Measurements from ENCODE around the gene BABAM2. TPM values are rescaled to one million over a fixed set of nuclear protein-coding genes. Genes with fewer than 3 reads are reported as not detected.

BABAM2 gene
- total and polyA plus RNA-seq, 7 donors, result 22.9 to 52.3 (median 25.2) TPM

DNA sequence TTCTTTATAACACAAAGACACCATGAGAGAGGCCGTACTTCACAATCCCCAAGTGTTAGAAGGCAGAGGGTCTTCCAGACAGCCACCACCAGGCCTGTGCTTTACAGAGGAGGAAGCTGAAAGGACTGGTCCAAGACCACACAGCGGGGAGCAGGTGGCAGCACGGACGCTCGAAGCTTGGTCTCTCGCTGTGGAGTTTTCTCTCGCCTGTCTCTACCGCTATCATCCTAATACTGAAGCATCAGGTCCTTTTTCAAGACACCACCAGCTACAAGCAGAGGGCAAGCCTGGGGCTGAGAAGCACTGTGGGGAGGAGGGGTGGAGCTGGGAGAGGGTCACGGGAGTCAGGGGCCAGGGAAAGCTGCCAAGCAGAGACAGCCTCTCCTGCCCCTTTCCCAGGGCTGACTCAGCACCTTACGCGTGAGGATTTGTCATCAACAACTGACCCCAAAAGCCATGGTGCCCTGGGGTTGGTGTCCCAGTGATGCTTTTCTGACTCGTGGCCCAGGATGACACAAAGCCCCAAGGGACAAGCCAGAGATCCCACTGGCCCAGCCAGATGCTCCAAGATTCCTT lies 470.3 kb downstream of the BABAM2 start:
- peaks cover 0 to 16% (median 12%) of the 10 kb centered on the region in 4 donors for H3K4me1 ChIP-seq
- DNase-seq, result peak; percentile 68

DNA sequence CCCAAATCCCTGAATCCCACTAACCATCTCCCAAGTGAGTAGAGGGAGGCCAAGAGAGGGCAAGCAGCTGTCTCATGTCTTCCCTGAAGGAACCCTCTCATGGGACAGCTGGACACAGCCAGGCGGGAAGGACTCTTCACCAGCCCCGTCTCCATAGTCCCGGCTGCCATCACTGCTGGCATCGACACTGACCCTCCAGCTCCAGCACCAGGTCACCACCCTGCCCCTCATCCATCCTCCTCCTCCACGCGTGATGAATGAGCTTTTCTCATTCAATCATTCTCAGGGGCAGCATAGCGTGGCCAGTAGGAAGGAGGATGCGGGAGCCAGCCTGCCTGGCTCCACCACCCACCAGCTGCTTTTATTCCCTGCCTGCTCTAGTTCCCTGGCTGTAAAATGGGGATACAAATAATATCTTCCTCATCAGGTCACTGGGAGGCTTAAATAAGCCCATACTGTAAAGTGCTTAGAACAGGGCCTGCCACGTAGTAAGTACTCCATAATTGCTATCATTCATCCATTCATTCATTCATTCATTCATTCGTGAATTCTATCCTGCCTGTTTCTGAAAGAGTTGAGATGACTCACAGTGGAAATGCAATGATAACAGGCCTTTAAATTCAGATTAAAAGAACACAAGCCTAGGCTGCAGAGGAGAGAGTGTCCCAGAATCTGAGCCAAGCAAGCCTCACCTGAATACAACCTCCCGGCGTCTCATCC lies 471.6 kb downstream of the BABAM2 start:
- 78% methylated on average over 12 of the region's 12 CpGs for WGBS, 2 donors
- intact Hi-C loops (cut with DNase I), result no loop called here
- H3K27ac ChIP-seq, result no peak overlapping the region

More for the DNA sequence above, 470.3 kb downstream of the BABAM2 start:
- H3K9me3 ChIP-seq, result no peaks in the 10 kb centered on the region
- no peak overlapping the region for H3K4me3 ChIP-seq
- TF ChIP-seq EP300 (IDR thresholded peaks at IDR 0.05) (no peak), POLR2AphosphoS5 (IDR thresholded peaks at IDR 0.05) (peak in 2 of 4 donors; percentile 5 to 38), POLR2A (IDR thresholded peaks at IDR 0.05) (no peak)
- TF ChIP-seq, protein P1, sequence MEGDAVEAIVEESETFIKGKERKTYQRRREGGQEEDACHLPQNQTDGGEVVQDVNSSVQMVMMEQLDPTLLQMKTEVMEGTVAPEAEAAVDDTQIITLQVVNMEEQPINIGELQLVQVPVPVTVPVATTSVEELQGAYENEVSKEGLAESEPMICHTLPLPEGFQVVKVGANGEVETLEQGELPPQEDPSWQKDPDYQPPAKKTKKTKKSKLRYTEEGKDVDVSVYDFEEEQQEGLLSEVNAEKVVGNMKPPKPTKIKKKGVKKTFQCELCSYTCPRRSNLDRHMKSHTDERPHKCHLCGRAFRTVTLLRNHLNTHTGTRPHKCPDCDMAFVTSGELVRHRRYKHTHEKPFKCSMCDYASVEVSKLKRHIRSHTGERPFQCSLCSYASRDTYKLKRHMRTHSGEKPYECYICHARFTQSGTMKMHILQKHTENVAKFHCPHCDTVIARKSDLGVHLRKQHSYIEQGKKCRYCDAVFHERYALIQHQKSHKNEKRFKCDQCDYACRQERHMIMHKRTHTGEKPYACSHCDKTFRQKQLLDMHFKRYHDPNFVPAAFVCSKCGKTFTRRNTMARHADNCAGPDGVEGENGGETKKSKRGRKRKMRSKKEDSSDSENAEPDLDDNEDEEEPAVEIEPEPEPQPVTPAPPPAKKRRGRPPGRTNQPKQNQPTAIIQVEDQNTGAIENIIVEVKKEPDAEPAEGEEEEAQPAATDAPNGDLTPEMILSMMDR (IDR thresholded peaks at IDR 0.05), result no peak
- H3K27ac ChIP-seq, result no peak overlapping the region
- 83 to 90% methylated on average over 12 of the region's 12 CpGs for WGBS, 2 donors
- intact Hi-C loops (cut with DNase I), result no loop called here
- no peaks in the 10 kb centered on the region for H3K36me3 ChIP-seq
- H3K27me3 ChIP-seq, result no peaks in the 10 kb centered on the region

DNA sequence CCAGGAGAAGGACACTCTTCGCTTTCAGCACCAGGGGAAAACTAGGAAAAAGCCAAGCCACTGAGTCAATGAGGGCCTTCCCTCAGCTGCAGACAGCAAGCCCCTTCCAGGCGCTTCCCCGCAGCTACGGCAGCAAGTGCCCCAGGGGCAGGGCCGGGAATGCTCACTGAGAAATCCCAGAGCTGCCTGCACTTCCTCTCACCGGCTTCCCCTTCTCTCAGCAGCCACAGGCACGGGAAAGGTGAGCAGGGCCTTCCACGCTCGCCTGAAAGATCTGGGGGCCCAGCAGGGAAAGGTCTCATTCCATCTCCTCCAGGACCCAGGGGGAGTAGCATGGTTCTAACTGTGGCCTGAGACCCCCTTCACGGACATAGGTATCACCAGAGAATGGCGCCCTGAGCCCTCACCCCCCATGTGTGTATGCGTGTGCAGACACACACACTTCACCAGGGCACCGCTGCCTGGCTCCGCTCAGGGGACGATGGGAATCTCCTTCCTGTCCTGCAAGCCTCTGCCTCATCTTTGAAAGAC lies 472.5 kb downstream of the BABAM2 start:
- 92 to 95% methylated on average over 15 of the region's 15 CpGs for WGBS, 2 donors
- H3K27ac ChIP-seq, result no peak overlapping the region

More for the DNA sequence above, 471.6 kb downstream of the BABAM2 start:
- Histone ChIP-seq H3K4me1 (peaks cover 0 to 3% (median 0%) of the 10 kb centered on the region in 4 donors), H3K36me3 (no peaks in the 10 kb centered on the region), H3K27me3 (no peaks in the 10 kb centered on the region), H3K4me3 (no peak overlapping the region), H3K9me3 (no peaks in the 10 kb centered on the region)
- no peak for TF ChIP-seq POLR2AphosphoS5 (IDR thresholded peaks at IDR 0.05)
- TF ChIP-seq EP300 (IDR thresholded peaks at IDR 0.05), result no peak
- TF ChIP-seq POLR2A (IDR thresholded peaks at IDR 0.05), result no peak
- TF ChIP-seq, protein P1 (IDR thresholded peaks at IDR 0.05), result no peak
- DNase-seq, result no peak

DNA sequence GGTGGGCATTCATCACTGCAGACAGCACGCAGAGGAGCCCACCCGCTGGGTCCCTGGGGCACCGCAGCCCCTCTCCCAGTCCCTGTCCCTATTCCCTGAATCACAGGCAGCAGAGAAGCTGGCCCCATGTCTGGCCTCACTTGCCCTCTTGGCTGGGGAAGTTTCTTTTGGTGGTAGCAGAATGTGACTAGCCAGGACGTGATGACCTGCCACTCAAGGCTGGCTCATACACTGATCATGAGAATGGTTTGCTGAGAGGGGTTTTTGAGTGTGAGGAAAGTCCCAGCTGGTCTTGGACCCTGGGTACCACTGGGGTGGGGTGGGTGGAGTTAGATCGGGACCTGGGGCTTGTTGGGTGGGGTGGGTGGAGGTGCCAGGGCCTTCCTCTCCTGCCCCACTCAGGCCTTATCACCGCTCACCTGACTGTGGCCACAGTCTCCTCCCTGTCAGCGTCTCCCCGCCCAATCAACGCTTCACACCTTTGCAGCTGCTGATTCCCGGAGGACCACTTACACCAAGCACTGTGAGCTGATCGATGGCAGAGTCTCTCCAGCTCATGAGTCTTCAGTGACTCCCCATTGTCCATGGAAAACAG lies 473.3 kb downstream of the BABAM2 start:
- no peak for TF ChIP-seq POLR2AphosphoS5 (IDR thresholded peaks at IDR 0.05)
- Histone ChIP-seq H3K4me1 (peaks cover 0 to 3% (median 0%) of the 10 kb centered on the region in 4 donors), H3K36me3 (no peaks in the 10 kb centered on the region), H3K27ac (no peak overlapping the region), H3K9me3 (no peaks in the 10 kb centered on the region), H3K27me3 (no peaks in the 10 kb centered on the region), H3K4me3 (no peak overlapping the region)
- no peak for DNase-seq
- WGBS, 2 donors, result 86 to 91% methylated on average over 11 of the region's 11 CpGs
- intact Hi-C loops (cut with DNase I), result no loop called here

More for the DNA sequence above, 472.5 kb downstream of the BABAM2 start:
- Histone ChIP-seq H3K4me3 (no peak overlapping the region), H3K27me3 (no peaks in the 10 kb centered on the region), H3K36me3 (no peaks in the 10 kb centered on the region), H3K9me3 (no peaks in the 10 kb centered on the region), H3K4me1 (peaks cover 0 to 3% (median 0%) of the 10 kb centered on the region in 4 donors)
- intact Hi-C loops (cut with DNase I), result no loop called here
- DNase-seq, result no peak
- TF ChIP-seq POLR2A (IDR thresholded peaks at IDR 0.05), result no peak
- no peak for TF ChIP-seq EP300 (IDR thresholded peaks at IDR 0.05)
- TF ChIP-seq POLR2AphosphoS5 (IDR thresholded peaks at IDR 0.05), result no peak
- TF ChIP-seq, protein P1 (IDR thresholded peaks at IDR 0.05), result no peak

DNA sequence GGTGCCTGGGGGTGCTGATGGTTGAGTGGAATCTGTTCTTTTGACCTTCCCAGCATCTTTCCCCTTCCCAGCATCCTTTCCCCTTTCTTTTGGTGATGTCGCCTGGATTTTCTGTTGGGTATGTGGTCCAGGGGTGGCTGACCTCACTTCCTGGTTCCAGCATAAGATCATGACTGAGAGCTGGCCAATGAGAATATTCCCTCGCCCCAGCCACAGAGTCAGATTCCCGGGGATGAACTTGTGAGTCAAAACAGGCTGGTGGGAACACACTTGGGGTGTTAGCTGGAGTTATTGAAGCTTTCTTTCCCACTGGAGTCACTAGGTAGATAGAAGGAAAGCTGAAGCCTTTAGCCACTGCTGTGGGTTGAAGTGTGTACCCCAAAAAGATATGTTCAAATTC lies 474.1 kb downstream of the BABAM2 start:
- Histone ChIP-seq H3K9me3 (no peaks in the 10 kb centered on the region), H3K36me3 (no peaks in the 10 kb centered on the region), H3K27ac (no peak overlapping the region), H3K27me3 (no peaks in the 10 kb centered on the region), H3K4me1 (peaks cover 0 to 3% (median 0%) of the 10 kb centered on the region in 4 donors), H3K4me3 (no peak overlapping the region)
- TF ChIP-seq, protein P1 (IDR thresholded peaks at IDR 0.05), result no peak
- intact Hi-C loops (cut with DNase I), result no loop called here
- DNase-seq, result no peak
- 87 to 94% methylated on average over 3 of the region's 3 CpGs for WGBS, 2 donors

Measured in sigmoid colon (tissue), 7 donors.